ENCODE measurements around the gene NSF. TPM values are rescaled to one million over a fixed set of nuclear protein-coding genes. Genes with fewer than 3 reads are reported as not detected.

The NSF gene
- total and polyA plus RNA-seq, 2 donors (not counting 1 experiment from before 2014, with no cell fraction given): 65.5 to 66.7 TPM

DNA sequence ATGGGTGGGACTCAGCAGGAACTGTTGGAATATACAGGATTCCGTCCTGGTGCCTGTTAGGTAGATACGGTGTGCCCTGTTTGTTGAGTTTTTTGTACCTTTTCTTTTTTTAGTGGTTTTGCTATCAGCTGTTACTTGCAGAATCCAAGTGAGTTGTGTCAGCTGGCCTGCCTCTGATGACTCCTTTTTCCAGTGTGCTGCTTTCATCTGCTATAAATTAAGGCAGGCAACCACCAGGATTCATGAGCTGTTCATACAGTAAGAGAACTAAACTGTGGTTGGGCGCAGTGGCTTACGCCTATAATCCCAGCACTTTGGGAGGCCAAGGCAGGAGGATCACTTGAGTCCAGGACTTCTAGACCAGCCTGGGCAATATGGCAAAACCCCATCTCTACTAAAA is 148.1 kb downstream of the NSF start:
- Histone ChIP-seq H4K20me1 (ENCODE audit: control insufficient read depth, extremely low read depth, insufficient read depth, low read length) (no peaks in the 10 kb centered on the region), H3K4me2 (ENCODE audit: extremely low read depth, insufficient read depth, low read length) (no peak overlapping the region), H3K9ac (ENCODE audit: insufficient read depth, low read length) (no peak overlapping the region), H3K27me3 (ENCODE audit: control insufficient read depth, insufficient read depth, low read length) (no peaks in the 10 kb centered on the region), H3K27ac (ENCODE audit: insufficient read depth, low read length) (no peak overlapping the region), H3K9me3 (ENCODE audit: control insufficient read depth, insufficient read depth, low read depth, low read length) (no peaks in the 10 kb centered on the region), H3K4me1 (ENCODE audit: control insufficient read depth, extremely low read depth, insufficient read depth, low read length) (peaks cover 12% of the 10 kb centered on the region), H3K79me2 (ENCODE audit: control insufficient read depth, insufficient read depth, low read length) (no peaks in the 10 kb centered on the region), H3K4me3 (replicated peaks in 1 of 4; ENCODE audit: control extremely low read depth in 1 of 4, insufficient read depth in 1 of 4, low read depth in 3 of 4, low read length in 4 of 4) (no peak overlapping the region), H3K36me3 (ENCODE audit: control insufficient read depth, insufficient read depth, low read length) (no peaks in the 10 kb centered on the region), H2AFZ (ENCODE audit: low read length) (no peak overlapping the region)
- TF ChIP-seq, protein P1, sequence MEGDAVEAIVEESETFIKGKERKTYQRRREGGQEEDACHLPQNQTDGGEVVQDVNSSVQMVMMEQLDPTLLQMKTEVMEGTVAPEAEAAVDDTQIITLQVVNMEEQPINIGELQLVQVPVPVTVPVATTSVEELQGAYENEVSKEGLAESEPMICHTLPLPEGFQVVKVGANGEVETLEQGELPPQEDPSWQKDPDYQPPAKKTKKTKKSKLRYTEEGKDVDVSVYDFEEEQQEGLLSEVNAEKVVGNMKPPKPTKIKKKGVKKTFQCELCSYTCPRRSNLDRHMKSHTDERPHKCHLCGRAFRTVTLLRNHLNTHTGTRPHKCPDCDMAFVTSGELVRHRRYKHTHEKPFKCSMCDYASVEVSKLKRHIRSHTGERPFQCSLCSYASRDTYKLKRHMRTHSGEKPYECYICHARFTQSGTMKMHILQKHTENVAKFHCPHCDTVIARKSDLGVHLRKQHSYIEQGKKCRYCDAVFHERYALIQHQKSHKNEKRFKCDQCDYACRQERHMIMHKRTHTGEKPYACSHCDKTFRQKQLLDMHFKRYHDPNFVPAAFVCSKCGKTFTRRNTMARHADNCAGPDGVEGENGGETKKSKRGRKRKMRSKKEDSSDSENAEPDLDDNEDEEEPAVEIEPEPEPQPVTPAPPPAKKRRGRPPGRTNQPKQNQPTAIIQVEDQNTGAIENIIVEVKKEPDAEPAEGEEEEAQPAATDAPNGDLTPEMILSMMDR (conservative IDR thresholded peaks at IDR 0.05 in 1 of 2, IDR thresholded peaks at IDR 0.05 in 1 of 2; ENCODE audit: low read depth in 1 of 2, low read length in 2 of 2): no peak
- TF ChIP-seq EZH2 (IDR thresholded peaks at IDR 0.05; ENCODE audit: low read length, missing control alignments): no peak
- peak in 1 of 2 donors; percentile 47 for DNase-seq (ENCODE audit: low read depth in 2 of 2)

DNA sequence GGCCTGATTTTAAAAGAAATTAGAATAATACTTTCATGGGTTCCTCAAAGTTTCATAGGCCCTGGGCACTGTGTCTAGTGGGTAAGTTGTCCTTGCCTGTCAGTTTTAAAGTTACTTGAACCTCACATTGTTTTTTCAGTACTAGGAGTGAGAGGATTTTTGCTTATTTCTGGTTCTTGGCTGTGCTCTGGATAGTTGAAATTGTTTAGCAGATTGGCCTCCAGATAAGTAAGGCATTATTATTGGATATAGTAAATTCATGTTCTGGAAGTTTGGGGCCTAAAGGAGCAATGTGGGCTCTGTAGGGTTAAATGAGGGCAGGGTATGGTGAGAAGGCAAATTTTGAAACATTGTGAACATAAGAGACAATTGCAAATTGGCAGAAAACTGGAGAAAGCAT is 149.5 kb downstream of the NSF start:
- Histone ChIP-seq H3K9me3 (ENCODE audit: control insufficient read depth, insufficient read depth, low read depth, low read length) (no peaks in the 10 kb centered on the region), H3K4me2 (ENCODE audit: extremely low read depth, insufficient read depth, low read length) (no peak overlapping the region), H3K4me1 (ENCODE audit: control insufficient read depth, extremely low read depth, insufficient read depth, low read length) (peaks cover 8% of the 10 kb centered on the region), H3K4me3 (replicated peaks in 1 of 4; ENCODE audit: control extremely low read depth in 1 of 4, insufficient read depth in 1 of 4, low read depth in 3 of 4, low read length in 4 of 4) (no peak overlapping the region), H3K79me2 (ENCODE audit: control insufficient read depth, insufficient read depth, low read length) (no peaks in the 10 kb centered on the region), H3K27me3 (ENCODE audit: control insufficient read depth, insufficient read depth, low read length) (no peaks in the 10 kb centered on the region), H3K36me3 (ENCODE audit: control insufficient read depth, insufficient read depth, low read length) (no peaks in the 10 kb centered on the region), H3K27ac (ENCODE audit: insufficient read depth, low read length) (no peak overlapping the region), H3K9ac (ENCODE audit: insufficient read depth, low read length) (no peak overlapping the region), H2AFZ (ENCODE audit: low read length) (no peak overlapping the region), H4K20me1 (ENCODE audit: control insufficient read depth, extremely low read depth, insufficient read depth, low read length) (no peaks in the 10 kb centered on the region)
- no peak for DNase-seq (ENCODE audit: low read depth in 2 of 2)
- no peak for TF ChIP-seq EZH2 (IDR thresholded peaks at IDR 0.05; ENCODE audit: low read length, missing control alignments)
- TF ChIP-seq, protein P1 (conservative IDR thresholded peaks at IDR 0.05 in 1 of 2, IDR thresholded peaks at IDR 0.05 in 1 of 2; ENCODE audit: low read depth in 1 of 2, low read length in 2 of 2): no peak

DNA sequence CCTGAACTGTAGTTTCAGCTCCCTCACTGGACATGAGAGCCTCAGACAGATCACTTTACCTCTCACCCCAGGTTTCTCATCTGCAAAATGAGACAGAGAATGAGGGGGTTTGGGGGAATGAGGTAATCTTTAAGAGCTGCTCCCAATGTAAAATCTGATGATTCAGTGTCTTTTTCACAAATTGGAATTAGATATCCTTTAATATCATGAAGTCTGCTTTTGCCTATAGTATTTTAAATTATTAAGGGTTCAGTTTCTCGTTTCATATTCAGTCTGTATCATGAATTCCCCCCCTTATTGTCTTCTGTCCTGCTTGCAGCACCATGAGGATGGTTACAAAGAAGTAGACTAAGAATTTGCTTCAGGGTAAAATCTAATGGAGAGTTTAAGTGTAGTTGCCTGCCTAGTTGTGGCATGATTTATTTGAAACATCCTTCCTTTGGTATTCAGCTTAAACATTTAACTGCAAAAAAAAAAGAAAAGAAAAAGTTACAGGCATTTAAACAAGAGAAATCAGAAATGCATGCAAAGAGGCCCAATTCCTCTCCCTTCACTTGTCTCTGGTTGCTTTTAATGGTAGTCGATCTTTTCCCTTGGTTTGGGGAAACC is 150.8 kb downstream of the NSF start:
- H4K20me1 ChIP-seq (ENCODE audit: control insufficient read depth, extremely low read depth, insufficient read depth, low read length): no peaks in the 10 kb centered on the region
- H3K9me3 ChIP-seq (ENCODE audit: control insufficient read depth, insufficient read depth, low read depth, low read length): no peaks in the 10 kb centered on the region
- H3K27ac ChIP-seq (ENCODE audit: insufficient read depth, low read length): no peak overlapping the region
- DNase-seq (ENCODE audit: low read depth in 2 of 2): no peak
- H3K4me3 ChIP-seq (replicated peaks in 1 of 4; ENCODE audit: control extremely low read depth in 1 of 4, insufficient read depth in 1 of 4, low read depth in 3 of 4, low read length in 4 of 4): no peak overlapping the region
- no peak overlapping the region for H3K9ac ChIP-seq (ENCODE audit: insufficient read depth, low read length)
- H3K27me3 ChIP-seq (ENCODE audit: control insufficient read depth, insufficient read depth, low read length): no peaks in the 10 kb centered on the region
- peaks cover 8% of the 10 kb centered on the region for H3K4me1 ChIP-seq (ENCODE audit: control insufficient read depth, extremely low read depth, insufficient read depth, low read length)
- TF ChIP-seq, protein P1 (conservative IDR thresholded peaks at IDR 0.05 in 1 of 2, IDR thresholded peaks at IDR 0.05 in 1 of 2; ENCODE audit: low read depth in 1 of 2, low read length in 2 of 2): no peak
- TF ChIP-seq EZH2 (IDR thresholded peaks at IDR 0.05; ENCODE audit: low read length, missing control alignments): no peak
- no peak overlapping the region for H2AFZ ChIP-seq (ENCODE audit: low read length)
- no peaks in the 10 kb centered on the region for H3K79me2 ChIP-seq (ENCODE audit: control insufficient read depth, insufficient read depth, low read length)
- H3K4me2 ChIP-seq (ENCODE audit: extremely low read depth, insufficient read depth, low read length): no peak overlapping the region
- H3K36me3 ChIP-seq (ENCODE audit: control insufficient read depth, insufficient read depth, low read length): no peaks in the 10 kb centered on the region
